PC-9 (cell line): ENCODE results near the gene AP4S1. TPM values are rescaled to one million over a fixed set of nuclear protein-coding genes. Genes with fewer than 3 reads are reported as not detected.
"Not testable (repeated sequence)": the region's sequence is repeated elsewhere in the genome, so short reads cannot be mapped to it uniquely, and the experiment has no call there.

Experiments
- BruUV-seq: library from RNA; stranded (reverse); fragments of 400-500 nt; replicated peaks from 2 replicates; lab custom pipeline; 2021; lab: Mats Ljungman, UMichigan
- CTCF ChIA-PET: fragments of 300-600 bp; sonication (Branson Sonifier 250); formaldehyde crosslinking; loops from one replicate; lab custom pipeline; 2022; ENCODE audit warnings: antibody characterized with exemption; lab: Charles Lee
- POLR2A ChIA-PET: fragments of 300-600 bp; sonication (Branson Sonifier 250); formaldehyde crosslinking; loops from one replicate; lab custom pipeline; 2022; ENCODE audit warnings: antibody characterized with exemption; ENCODE audit not compliant: unreplicated experiment; lab: Charles Lee
- DNase-seq, 2 experiments: peaks; one replicate each; pipeline versions ENCODE4 v3.0.0 to v3.0.0-alpha.2; 2015 to 2022; ENCODE audit warnings: mixed read lengths in 1 of 2
- H2AFZ ChIP-seq: fragments of 200-600 bp; sonication (generic); 2 replicates; pipeline ENCODE4 v1.8.1; 2017; ENCODE audit warnings: antibody characterized with exemption
- H3F3A ChIP-seq: fragments of 200-600 bp; sonication (generic); 2 replicates; pipeline ENCODE4 v1.8.1; 2017; ENCODE audit warnings: antibody characterized with exemption, mild to moderate bottlenecking, low read depth; ENCODE audit not compliant: insufficient read depth
- H3K27ac ChIP-seq: fragments of 200-600 bp; sonication (generic); 2 replicates; pipeline ENCODE4 v1.6.1; 2016; ENCODE audit warnings: mixed run types
- H3K27me3 ChIP-seq: fragments of 200-600 bp; sonication (generic); 2 replicates; pipeline ENCODE4 v1.6.1; 2016; ENCODE audit warnings: low read depth, mixed run types; ENCODE audit not compliant: insufficient read depth
- H3K36me3 ChIP-seq: fragments of 200-600 bp; sonication (generic); 2 replicates; pipeline ENCODE4 v1.6.1; 2016; ENCODE audit warnings: low read depth, mixed run types
- H3K4me1 ChIP-seq: fragments of 200-600 bp; sonication (generic); replicated peaks from 2 replicates; pipeline ENCODE4 v1.6.1; 2016; ENCODE audit warnings: mixed run types; ENCODE audit not compliant: insufficient read depth
- H3K4me2 ChIP-seq: fragments of 200-600 bp; sonication (generic); 2 replicates; pipeline ENCODE4 v1.6.1; 2017; ENCODE audit warnings: mixed run types
- H3K4me3 ChIP-seq: fragments of 200-600 bp; sonication (generic); 2 replicates; pipeline ENCODE4 v1.6.1; 2016; ENCODE audit warnings: mixed run types
- H3K79me2 ChIP-seq: fragments of 200-600 bp; sonication (generic); 2 replicates; pipeline ENCODE4 v1.6.1; 2017; ENCODE audit warnings: low read depth, mixed run types
- H3K9me2 ChIP-seq: fragments of 200-600 bp; sonication (generic); 2 replicates; pipeline ENCODE4 v1.8.1; 2017; ENCODE audit warnings: mild to moderate bottlenecking; ENCODE audit not compliant: insufficient read depth
- H3K9me3 ChIP-seq: fragments of 200-600 bp; sonication (generic); 2 replicates; pipeline ENCODE4 v1.8.1; 2016; ENCODE audit warnings: low read depth; ENCODE audit not compliant: insufficient read depth
- H4K20me1 ChIP-seq: fragments of 200-600 bp; sonication (generic); 2 replicates; pipeline ENCODE4 v1.8.1; 2017; ENCODE audit not compliant: insufficient read depth
- EZH2 ChIP-seq: fragments of 200-600 bp; sonication (generic); IDR thresholded peaks from 2 replicates; pipeline ENCODE4 v1.8.0; 2017; ENCODE audit warnings: antibody characterized with exemption, low read depth
- intact Hi-C: fragments of 100-400 bp; cut with micrococcal nuclease; formaldehyde crosslinking; loops from one replicate; pipeline ENCODE4 v1.10.0; 2022; ENCODE audit not compliant: unreplicated experiment
- total RNA-seq: library from RNA; stranded (reverse); gene quantifications from 2 replicates; pipeline ENCODE4 v1.2.3, GENCODE V29; 2021
- TF ChIP-seq, protein P1 (sequence below): fragments of 200-600 bp; sonication (generic); conservative IDR thresholded peaks from 2 replicates; pipeline ENCODE4 v1.6.1; 2017; ENCODE audit warnings: mixed run types, antibody characterized with exemption, mild to moderate bottlenecking, moderate library complexity

Gene AP4S1
- total RNA-seq, 1 experiment from 2014 or later: 2.8 TPM

DNA sequence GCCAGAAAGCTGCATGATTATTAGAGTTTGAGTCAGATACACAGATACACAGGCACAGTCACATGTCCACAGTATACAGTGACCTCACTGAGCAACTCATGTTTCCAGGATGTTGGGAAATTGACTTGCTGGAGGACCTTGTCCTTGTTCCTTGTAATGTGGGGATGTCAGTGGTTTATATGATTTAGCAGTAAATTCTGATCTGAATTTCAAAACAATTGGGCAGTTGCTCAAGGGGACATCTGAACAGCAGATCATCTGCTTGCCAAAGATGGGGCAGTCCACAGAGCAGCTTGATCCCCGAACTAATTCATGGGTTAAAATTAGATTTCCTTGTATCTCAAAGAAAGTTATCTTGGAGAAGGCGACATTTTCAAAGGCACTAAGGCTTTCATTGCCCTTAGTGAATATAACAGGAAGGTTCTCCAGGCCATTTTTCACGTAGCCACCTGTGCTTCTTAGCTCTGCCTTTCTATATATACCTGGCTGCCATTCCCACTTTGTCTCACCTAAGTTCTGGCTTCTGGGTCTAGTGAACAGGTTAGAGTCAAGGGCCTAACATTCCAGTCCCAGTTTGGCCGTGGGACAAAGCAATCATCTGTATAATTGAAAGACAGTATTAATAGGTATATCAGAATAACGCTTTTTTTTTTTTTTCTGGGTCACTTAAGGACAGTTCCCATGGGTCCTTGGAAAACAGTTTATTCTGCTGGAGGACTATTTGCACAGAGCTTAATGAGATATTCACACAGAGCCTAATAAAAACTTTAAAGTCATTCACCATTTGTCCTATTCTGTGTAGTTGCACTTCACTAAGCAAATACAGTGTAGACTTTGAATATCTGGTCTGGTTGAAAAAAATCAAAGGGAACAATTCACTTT, 65.7 kb downstream of the AP4S1 start:
- H2AFZ ChIP-seq: 0 out of 2 replicates have a peak overlapping the region, but pooled peaks have one; percentile 22

DNA sequence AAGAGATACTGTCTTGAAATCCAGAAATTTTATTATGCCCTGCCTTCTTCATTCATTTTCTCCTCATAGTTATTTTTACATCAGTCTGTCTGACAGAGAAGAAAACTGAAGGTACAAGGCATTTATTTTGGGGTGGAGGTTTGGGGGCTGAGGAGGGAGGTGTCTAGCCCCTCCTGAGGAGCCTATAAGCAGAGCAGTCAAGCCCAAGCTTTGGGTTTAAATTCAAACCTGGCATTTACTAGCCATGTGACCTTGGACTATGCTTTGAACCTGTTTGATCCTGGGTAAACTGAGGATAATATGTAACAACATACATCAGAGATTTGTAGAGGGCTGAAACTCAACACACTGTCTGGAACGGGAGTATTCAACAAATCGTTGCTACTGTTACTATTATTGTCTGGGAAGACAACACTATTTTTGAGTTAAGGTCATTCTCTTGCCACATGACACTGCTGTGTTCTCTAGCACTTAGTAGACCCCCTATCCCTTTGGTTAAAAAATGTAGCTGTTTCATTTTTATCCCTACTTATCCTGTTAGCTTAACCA, 66.8 kb downstream of the AP4S1 start:
- intact Hi-C loops: no loop called here
- no peaks in the 10 kb centered on the region for H3K27me3 ChIP-seq
- H2AFZ ChIP-seq: no peak overlapping the region
- H3K79me2 ChIP-seq: no peaks in the 10 kb centered on the region
- H3K9me3 ChIP-seq: no peaks in the 10 kb centered on the region
- H4K20me1 ChIP-seq: no peaks in the 10 kb centered on the region
- no peak for DNase-seq
- no peak overlapping the region for H3K4me2 ChIP-seq
- no peak overlapping the region for H3K27ac ChIP-seq
- POLR2A ChIA-PET: no interaction called here
- no peaks in the 10 kb centered on the region for H3K9me2 ChIP-seq
- BruUV-seq: no TSS peak
- no peaks in the 10 kb centered on the region; the same call in 1 of the 2 replicates for H3F3A ChIP-seq
- TF ChIP-seq EZH2: no peak
- TF ChIP-seq, protein P1, sequence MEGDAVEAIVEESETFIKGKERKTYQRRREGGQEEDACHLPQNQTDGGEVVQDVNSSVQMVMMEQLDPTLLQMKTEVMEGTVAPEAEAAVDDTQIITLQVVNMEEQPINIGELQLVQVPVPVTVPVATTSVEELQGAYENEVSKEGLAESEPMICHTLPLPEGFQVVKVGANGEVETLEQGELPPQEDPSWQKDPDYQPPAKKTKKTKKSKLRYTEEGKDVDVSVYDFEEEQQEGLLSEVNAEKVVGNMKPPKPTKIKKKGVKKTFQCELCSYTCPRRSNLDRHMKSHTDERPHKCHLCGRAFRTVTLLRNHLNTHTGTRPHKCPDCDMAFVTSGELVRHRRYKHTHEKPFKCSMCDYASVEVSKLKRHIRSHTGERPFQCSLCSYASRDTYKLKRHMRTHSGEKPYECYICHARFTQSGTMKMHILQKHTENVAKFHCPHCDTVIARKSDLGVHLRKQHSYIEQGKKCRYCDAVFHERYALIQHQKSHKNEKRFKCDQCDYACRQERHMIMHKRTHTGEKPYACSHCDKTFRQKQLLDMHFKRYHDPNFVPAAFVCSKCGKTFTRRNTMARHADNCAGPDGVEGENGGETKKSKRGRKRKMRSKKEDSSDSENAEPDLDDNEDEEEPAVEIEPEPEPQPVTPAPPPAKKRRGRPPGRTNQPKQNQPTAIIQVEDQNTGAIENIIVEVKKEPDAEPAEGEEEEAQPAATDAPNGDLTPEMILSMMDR: no peak
- no peak overlapping the region for H3K4me3 ChIP-seq
- H3K36me3 ChIP-seq: no peaks in the 10 kb centered on the region
- peaks cover 11% of the 10 kb centered on the region for H3K4me1 ChIP-seq
- CTCF ChIA-PET: interaction anchor here (0.6 kb wide), 1 partner anchor 200 kb away, joined by 6 read pairs; no protein-coding TSS in a partner anchor

More for the DNA sequence above, 65.7 kb downstream of the AP4S1 start:
- ChIA-PET POLR2A (no interaction called here), CTCF (interaction anchor here (0.6 kb wide), 2 partner anchors 73 to 288 kb away, joined by 5 to 7 read pairs; no protein-coding TSS in a partner anchor)
- BruUV-seq: no TSS peak
- H3K4me1 ChIP-seq: peaks cover 11% of the 10 kb centered on the region
- peak in 1 of 2 experiments; percentile 65 for DNase-seq
- H4K20me1 ChIP-seq: no peaks in the 10 kb centered on the region
- no peaks in the 10 kb centered on the region for H3K79me2 ChIP-seq
- H3K36me3 ChIP-seq: no peaks in the 10 kb centered on the region
- H3K27me3 ChIP-seq: no peaks in the 10 kb centered on the region
- no peak for TF ChIP-seq EZH2
- TF ChIP-seq, protein P1: no peak
- no peaks in the 10 kb centered on the region for H3K9me3 ChIP-seq
- H3K4me3 ChIP-seq: no peak overlapping the region
- no peaks in the 10 kb centered on the region for H3K9me2 ChIP-seq
- intact Hi-C loops: no loop called here
- H3K4me2 ChIP-seq: 0 out of 2 replicates have a peak overlapping the region, but pooled peaks have one; percentile 19
- H3F3A ChIP-seq: no peaks in the 10 kb centered on the region; the same call in 1 of the 2 replicates
- H3K27ac ChIP-seq: peak overlapping the region; percentile 63; the same call in 1 of the 2 replicates

DNA sequence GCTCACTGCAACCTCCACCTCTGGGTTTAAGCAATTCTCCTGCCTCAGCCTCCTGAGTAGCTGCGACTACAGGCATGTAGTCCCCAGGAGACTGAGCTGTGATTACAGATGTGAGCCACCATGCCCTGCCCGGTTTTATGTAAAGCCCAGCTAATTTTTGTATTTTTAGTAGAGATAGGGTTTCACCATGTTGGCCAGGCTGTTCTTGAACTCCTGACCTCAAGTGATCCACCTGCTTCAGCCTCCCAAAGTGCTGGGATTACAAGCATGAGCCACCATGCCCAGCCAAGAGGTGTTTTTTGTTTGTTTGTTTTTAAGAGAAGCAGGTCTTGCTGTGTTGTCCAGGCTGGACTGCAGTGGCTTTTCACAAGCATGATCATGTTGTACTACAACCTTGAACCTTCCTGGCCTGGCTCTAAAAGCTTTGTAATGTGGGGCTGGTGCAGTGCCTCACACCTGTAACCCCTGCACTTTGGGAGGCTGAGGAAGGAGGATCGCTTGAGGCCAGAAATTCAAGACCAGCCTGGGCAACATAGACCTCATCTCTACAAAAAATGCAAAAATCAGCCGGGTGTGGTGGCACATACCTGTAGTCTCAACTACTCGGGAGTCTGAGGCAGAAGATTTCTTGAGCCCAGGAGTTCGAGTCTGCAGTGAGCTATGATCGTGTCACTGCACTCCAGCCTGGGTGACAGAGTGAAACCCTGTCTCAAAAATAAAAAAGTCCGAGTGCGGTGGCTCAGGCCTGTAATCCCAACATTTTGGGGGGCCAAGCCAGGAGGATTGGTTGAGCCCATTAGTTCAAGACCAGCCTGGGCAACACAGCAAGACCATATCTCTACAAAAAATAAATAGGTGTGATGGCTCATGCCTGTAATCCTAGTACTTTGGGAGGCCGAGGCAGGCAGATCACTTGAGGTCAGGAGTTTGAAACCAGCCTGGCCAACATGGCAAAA, 68.7 kb downstream of the AP4S1 start:
- POLR2A ChIA-PET, CTCF ChIA-PET, H3K27ac ChIP-seq: not testable (repeated sequence)

DNA sequence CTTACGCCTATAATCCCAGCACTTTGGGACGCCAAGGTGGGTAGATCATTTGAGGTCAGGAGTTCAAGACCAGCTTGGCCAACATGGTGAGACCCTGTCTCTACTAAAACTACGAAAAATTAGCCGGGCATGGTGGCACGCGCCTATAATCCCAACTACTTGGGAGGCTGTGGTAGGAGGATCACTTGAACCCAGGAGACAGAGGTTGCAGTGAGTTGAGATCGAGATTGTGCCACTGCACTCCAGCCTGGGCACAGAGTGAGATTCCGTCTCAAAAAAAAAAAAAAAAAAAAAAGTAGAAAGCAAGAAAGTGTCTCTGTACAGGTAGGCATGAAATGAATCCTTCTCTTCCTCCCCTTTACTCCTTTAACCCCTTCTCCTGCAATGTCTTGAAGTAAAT, 70.4 kb downstream of the AP4S1 start:
- H3K9me2 ChIP-seq, intact Hi-C loops, H3K27ac ChIP-seq, H3K36me3 ChIP-seq, H4K20me1 ChIP-seq, BruUV-seq, H3K27me3 ChIP-seq, H3K4me3 ChIP-seq, H3K9me3 ChIP-seq, H3K4me1 ChIP-seq, POLR2A ChIA-PET, H2AFZ ChIP-seq, CTCF ChIA-PET, H3F3A ChIP-seq, H3K4me2 ChIP-seq, H3K79me2 ChIP-seq, DNase-seq: not testable (repeated sequence)

More for the DNA sequence above, 68.7 kb downstream of the AP4S1 start:
- H2AFZ ChIP-seq, DNase-seq, H3K79me2 ChIP-seq, H3K9me2 ChIP-seq, BruUV-seq, H4K20me1 ChIP-seq, H3K4me3 ChIP-seq, H3K9me3 ChIP-seq, intact Hi-C loops, H3K4me2 ChIP-seq, H3K27me3 ChIP-seq, H3F3A ChIP-seq, H3K36me3 ChIP-seq: not testable (repeated sequence)
- H3K4me1 ChIP-seq: peaks cover 11% of the 10 kb centered on the region
